D341Med (cell line): ENCODE data around the gene DACH2.

Experiments used
- DNase-seq: peaks from one replicate; pipeline ENCODE4 v3.0.0; 2012; ENCODE audit warnings: low spot score

The DACH2 gene

DNA sequence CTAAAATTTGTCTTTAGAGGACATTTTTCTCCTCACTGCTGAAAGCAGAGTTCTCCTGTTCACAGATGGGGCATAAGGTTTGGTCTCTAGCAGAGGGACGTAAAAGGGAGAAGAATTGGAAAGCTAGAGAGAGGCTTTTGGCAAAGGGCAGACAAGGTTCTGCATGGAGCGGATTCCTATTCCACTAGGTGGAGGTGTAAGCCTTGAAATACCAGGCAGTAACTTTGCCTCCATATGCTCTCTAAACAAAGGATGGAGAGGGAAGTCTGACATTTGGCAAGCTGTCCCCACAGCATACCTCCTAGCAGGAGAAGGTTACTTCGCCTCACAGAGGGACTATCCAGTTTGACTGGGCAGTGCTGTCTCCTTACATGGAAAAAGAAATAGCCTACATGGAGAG, 174.7 kb downstream of the DACH2 start:
- no peak for DNase-seq

DNA sequence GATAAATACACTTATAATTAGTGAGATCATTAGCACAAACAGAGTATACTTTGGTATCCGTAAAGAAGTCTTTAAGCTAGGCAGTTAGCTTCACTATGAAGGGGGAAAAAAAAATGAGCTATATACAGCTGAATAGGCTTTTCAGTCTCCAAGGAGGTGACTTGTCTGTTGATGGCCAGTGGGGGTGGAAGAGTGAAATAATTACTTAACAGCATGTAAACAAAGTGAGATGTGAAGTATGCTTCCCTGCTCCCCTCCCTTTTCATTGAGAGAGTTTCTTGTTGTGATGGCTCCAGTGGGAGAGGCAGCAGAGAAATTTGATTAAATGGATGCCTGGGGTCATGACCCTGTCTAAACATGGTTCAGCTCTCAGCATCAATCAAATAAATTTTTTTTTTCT, 180.9 kb downstream of the DACH2 start:
- DNase-seq, result no peak

GRCh38 chrX:86348669-86349068, 200.4 kb downstream of the DACH2 start:
- DNase-seq, result no peak

- DNase-seq, result no peak
These were observed 200.9 kb downstream of the DACH2 start for GRCh38 chrX:86349115-86349514.

- DNase-seq, result no peak
These were observed 221.8 kb downstream of the DACH2 start for GRCh38 chrX:86369847-86370630.

- DNase-seq, result no peak
These were observed 222.7 kb downstream of the DACH2 start for GRCh38 chrX:86370927-86371326.

- DNase-seq, result no peak
These were observed 231.0 kb downstream of the DACH2 start for GRCh38 chrX:86379209-86379608.

- DNase-seq, result no peak
These were observed 235.7 kb downstream of the DACH2 start for GRCh38 chrX:86383681-86384540.

DNA sequence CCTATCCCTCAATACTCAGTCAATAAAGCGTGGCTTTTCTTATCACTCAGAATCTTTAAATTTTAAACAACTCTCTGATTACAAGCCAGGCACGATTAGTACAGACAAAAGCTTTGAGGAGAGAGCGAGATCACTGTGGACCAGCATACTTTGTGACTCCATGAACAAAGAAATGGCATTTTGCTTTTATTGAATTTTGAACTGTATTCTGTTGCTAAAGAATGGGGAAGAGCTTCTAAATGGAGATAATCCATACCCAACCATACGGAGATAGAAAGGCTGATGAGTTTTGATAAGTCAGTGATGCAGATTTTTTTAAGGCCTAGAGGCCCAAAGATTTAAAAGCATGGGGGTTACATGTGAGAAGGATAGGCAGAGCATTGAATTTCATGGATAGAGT, 259.1 kb downstream of the DACH2 start:
- DNase-seq, result no peak

GRCh38 chrX:86421771-86422170, 273.5 kb downstream of the DACH2 start:
- DNase-seq, result no peak

DNA sequence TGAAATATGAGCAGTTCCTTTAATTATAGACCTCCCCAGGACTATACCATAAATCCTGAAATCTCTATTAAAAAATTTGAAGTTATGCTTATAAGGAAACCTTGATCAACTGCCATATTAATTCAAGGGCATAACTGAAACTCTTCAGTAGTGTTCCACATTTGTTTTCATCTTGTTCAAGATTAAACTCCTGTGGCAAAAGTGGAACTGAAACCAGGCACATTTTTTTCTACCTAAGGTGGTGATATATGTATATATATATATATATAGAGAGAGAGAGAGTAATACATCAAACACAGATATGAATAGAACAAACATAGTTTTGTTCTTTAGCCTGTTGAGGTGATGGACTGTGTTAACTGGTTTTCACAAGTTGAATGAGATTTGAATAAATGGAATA, 287.9 kb downstream of the DACH2 start:
- DNase-seq, result no peak

DNA sequence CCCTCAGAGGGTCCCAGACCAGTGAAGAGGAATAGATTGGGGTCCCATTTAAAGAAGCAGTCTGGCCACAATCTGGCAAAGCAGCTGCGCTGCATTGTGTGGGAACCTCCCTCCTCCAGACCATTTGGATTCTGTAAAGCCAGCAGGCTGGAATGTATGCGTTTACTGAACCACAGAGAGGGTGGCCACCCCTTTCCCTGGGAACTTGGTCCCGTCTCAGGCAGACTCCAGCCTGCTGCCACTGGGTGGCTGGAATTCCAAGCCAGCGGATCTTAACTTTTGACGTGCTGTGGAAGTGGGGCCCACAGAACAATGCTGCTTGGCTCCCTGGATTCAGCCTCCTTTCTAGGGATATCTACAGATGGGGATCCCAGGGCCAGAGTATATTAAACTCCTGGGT, 307.2 kb downstream of the DACH2 start:
- DNase-seq, result no peak

DNA sequence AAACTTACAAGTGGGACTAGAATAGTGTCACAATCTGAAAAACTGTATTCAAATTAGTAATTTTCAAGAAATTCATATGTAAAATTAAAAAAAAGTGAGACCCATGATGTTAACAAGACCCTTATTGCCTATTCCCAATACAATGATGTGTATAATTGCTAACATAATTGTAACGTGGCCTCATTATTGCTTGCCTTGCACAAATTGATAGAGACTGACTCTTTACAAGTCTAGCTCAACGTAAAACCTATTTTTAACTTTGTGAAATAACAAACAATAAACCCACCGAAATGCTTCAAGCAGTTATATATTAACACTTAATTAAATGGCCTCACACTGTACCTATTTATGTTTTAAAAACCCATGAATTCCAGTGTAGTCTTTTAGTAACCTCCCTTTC, 312.5 kb downstream of the DACH2 start:
- DNase-seq, result no peak

DNA sequence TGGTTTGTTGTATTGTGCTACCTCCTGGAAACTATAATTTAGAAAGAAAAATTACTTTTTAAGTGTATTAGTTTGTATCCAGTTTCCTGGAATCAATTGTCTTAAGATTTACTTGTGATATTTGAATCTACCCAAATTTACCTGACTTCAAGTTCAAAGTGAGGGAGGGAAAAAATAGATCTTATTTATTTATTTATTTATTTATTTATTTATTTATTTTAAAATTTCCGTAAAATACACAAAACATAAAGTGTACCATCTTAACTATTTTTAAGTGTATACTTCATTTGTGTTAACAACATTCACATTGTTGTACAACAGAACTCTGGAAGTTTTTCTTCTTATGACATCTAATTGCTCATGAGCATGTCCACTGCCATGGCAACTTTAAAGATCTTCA, 356.0 kb downstream of the DACH2 start:
- no peak for DNase-seq

DNA sequence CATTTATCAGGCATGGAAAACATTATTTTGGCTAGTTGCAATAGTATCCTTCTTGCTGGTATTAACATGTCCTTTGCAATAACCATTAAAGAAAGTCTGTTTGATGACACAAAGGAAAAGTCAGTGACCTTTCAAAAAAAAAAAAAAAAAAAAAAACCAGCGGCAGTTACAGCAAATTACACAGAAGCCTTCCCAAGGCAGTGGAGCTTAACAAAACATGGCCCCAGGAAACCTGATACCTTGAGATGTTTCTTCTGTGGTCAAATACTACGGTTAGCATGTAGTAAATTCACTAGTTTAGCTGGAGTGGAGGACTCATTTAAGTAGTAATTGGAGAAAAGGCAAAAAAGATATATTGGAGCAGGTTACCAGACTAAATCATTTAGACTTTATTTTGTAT, 359.1 kb downstream of the DACH2 start:
- no peak for DNase-seq

GRCh38 chrX:86579777-86580176, 431.5 kb downstream of the DACH2 start:
- DNase-seq, result no peak

- no peak for DNase-seq
These were observed 456.4 kb downstream of the DACH2 start for GRCh38 chrX:86604607-86605006.

DNA sequence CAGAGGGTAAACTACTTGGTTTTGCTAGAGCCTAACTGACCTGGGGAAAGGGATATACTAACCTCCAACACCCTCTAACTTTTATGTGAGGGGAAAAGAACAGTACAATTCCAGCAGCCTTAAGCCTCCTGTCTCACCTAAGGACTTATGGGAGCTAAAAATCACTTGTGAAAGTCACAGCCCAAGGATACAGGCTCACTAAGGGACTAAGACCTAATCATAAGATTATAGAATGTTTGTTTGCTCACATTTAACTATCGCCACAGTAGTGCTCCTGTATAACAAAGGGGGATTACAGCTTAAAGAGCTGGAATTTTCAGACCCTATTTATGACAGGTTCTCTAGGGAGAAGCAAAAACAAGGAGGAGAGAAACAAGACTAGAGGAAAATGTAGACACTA, 548.7 kb downstream of the DACH2 start:
- no peak for DNase-seq

- DNase-seq, result no peak
These were observed 563.4 kb downstream of the DACH2 start for GRCh38 chrX:86711531-86712180.

GRCh38 chrX:86714441-86714840, 566.2 kb downstream of the DACH2 start:
- no peak for DNase-seq

DNA sequence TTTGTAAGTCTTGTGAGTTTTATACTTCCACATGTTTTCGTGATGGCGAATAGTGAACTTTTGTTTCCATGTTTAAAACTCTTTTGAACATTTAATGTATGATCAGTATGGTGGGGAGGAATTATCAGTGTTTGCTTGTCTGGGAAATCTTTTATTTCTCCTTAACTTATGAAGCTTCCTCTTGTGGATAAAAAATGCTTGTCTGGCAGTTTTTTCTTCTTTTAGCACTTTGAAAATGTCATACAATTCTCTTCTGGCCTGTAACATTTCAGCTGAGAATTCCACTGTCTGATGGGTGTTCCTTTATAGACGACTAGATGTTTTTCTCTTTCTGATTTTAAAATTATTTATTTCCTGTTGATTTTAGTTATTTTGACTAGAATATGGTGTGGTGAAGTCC, 576.0 kb downstream of the DACH2 start:
- DNase-seq, result no peak

GRCh38 chrX:86747091-86747490, 598.8 kb downstream of the DACH2 start:
- DNase-seq, result no peak

DNA sequence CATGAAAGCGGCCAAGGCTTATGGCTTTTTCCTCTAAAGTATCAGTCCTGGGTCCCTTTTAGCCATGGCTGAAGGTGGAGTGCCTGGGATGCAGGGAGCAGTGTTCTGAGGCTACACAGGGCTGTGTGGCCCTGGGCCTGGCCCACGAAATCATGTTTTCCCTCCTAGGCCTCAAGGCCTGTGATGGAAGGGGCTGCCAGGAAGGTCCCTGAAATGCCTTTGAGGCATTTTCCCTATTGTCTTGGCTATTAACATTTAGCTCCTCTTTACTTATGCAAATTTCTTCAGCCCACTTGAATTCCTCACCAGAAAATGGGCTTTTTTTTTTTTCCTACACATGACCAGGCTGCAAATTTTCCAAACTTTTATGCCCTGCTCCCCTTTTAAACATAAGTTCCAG, 657.0 kb downstream of the DACH2 start:
- DNase-seq, result no peak
